Measurements from ENCODE around the gene DDHD1.

DDHD1 gene

DNA sequence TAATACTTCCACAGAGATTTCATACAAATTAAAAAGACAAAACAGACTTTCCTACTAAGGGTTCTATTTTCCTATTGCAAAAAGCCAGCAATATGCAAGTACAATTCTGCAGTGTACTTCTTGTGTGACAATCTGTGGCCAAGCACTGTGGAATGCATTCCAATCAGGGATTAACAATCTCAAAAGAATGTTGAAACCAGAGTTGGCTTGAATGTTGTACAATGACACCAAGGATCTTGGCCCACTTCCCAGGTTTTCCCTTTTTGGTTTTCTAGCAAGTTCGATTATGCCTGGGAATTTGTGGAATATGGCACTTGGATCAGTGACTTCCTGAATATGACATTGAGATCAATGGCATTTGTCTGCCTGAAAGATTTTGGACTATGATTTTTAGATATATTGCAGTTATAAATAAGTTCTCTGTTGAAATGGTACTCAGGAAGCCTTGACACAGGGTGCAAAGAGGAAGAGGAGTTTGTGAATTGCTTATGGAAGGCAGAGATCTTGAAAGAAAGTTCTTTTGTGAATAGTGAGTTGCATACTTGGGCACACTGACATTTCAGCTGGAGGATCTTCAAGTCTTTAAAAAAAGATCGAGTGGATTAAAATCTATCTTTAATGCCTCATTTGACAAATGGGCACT is 120.8 kb downstream of the DDHD1 start:
- DNase-seq, result no peak

DNA sequence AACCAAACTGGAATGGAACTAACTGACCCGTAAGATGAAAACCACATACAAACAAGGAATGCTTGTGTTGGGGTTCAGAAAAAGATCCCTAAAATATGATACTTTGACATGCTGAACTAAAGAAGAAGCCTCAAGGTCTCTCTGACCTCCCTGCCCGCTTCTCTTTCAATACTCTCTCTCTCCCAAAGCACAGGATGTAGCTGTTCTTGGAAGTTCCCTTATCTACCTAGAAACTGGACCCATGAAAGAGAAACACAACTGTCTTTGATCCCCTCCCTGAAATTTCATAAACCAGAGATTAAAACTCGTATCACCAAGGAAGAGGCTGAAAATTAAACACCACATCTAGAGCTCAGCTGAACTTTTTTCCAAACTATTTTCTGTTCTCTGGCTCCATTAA is 125.6 kb downstream of the DDHD1 start:
- no peak for DNase-seq

GRCh38 chr14:53027041-53027440 is 126.1 kb downstream of the DDHD1 start:
- DNase-seq, result no peak

- DNase-seq, result no peak
Measured at GRCh38 chr14:53023325-53023724, 129.8 kb downstream of the DDHD1 start.

- no peak for DNase-seq
Measured at GRCh38 chr14:53022593-53022992, 130.5 kb downstream of the DDHD1 start.

- no peak for DNase-seq
Measured at GRCh38 chr14:53020193-53020932, 132.8 kb downstream of the DDHD1 start.

- no peak for DNase-seq
Measured at GRCh38 chr14:53019406-53019805, 133.7 kb downstream of the DDHD1 start.

- DNase-seq, result no peak
Measured at GRCh38 chr14:53017837-53018236, 135.3 kb downstream of the DDHD1 start.

GRCh38 chr14:53016919-53017318 is 136.2 kb downstream of the DDHD1 start:
- DNase-seq, result no peak

GRCh38 chr14:53016491-53016890 is 136.6 kb downstream of the DDHD1 start:
- no peak for DNase-seq

GRCh38 chr14:53011053-53011462 is 142.1 kb downstream of the DDHD1 start:
- no peak for DNase-seq

- no peak for DNase-seq
Measured at GRCh38 chr14:53010193-53011040, 142.7 kb downstream of the DDHD1 start.

GRCh38 chr14:53006931-53007562 is 146.1 kb downstream of the DDHD1 start:
- no peak for DNase-seq

DNA sequence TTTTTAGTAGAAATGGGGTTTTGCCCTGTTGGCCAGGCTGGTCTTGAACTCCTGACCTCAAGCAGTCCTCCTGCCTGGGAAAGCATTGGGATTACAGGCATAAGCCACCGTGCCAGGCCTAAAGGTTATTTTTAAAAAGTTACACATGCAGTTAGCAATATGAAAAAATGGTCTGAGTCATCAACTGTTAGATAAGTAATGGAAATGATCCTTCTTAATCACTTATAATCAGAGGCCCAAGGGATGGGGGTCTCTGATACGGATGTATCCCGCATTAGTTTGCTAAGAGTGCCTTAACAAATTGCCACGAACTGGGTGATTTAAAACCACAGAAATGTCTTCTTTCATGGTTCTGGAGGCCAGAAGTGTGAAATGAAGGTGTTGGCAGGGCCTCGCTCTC is 148.1 kb downstream of the DDHD1 start:
- DNase-seq, result no peak

DNA sequence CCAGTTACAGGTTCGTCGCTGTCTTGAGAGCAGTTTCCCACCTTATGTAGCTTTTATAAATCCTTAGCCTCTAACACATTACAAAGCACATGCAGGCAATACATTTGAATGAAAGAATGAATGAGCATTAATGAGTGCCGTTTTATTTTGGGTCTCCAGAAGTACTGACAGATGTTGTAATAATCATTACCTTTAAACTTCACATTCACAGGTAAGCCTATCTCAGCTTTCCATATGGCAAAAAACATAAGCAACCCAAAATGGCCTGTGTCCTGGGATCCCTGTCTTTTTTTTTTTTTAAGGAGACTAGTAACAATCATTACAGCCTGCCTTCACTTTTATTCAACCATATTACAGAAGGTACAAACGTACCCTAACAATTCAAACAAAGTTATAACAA is 149.3 kb downstream of the DDHD1 start:
- DNase-seq, result no peak

GRCh38 chr14:53002576-53002975 is 150.5 kb downstream of the DDHD1 start:
- peak; percentile 38 for DNase-seq

- no peak for DNase-seq
Measured at GRCh38 chr14:53001787-53002378, 151.2 kb downstream of the DDHD1 start.

DNA sequence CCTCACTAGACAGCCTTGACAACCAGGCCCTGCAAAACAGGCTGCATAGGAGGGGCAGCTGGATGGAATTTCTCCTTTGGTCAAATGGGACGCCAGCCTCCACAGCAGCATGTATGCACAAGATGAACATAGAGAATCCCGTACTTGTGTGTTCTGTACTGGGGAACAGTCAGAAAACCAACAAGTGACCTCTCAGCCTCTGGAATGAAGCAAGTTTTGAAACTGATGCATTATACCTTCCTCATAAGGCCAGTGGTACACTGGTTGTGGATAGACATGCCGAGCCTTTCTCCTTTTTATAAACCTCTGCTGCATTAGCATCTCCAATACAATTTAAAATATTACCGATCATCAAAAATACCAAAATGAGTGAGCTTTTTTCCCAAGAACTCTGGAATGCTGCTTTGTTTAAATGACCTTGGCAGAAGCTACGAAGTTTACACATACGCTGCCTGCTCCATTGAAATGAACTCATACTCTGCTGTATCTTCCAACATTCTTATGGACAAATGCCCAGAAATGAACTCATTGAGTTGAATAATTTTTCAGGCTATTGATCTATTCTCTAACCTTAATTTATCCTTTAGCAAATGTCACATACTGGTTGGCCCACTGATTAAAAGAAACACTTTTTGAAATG is 154.6 kb downstream of the DDHD1 start:
- DNase-seq, result no peak

DNA sequence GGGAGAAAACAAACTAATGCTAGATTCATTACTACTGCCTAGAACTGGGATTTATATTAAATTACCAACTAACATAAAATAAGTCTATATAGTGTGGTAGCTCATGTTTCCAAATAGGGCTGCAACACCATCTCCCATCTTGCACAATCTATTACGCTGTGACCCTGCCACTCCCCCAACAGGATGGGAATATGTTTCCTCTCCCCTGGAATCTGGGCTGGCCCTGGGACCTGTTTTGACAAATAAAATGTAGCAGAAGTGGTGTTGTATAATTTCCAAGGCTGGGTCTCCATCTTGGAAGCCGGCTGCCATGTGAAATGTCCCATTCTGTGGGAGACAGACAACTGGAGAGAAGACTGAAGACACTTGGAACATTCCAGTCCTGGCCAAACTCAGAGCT is 156.6 kb downstream of the DDHD1 start:
- DNase-seq, result no peak

DNA sequence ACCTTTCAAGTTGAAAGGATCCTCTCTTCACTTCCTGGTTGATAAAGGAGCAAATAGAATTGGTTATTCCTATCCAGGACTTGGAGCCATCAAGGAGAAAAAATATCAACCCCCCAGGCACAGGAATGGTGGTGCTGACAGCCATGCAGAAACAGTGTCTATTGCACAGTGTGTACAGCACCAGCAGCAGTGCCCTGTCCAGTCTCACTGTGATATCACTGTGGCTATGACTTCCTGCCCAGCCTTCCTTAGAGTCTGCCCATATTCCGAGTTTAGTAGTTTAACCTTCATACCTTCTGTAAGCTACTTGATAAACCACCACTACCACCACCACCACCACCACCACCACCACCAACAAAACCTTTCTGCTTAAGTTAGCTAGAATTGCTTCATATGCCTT is 157.1 kb downstream of the DDHD1 start:
- DNase-seq, result no peak

DNA sequence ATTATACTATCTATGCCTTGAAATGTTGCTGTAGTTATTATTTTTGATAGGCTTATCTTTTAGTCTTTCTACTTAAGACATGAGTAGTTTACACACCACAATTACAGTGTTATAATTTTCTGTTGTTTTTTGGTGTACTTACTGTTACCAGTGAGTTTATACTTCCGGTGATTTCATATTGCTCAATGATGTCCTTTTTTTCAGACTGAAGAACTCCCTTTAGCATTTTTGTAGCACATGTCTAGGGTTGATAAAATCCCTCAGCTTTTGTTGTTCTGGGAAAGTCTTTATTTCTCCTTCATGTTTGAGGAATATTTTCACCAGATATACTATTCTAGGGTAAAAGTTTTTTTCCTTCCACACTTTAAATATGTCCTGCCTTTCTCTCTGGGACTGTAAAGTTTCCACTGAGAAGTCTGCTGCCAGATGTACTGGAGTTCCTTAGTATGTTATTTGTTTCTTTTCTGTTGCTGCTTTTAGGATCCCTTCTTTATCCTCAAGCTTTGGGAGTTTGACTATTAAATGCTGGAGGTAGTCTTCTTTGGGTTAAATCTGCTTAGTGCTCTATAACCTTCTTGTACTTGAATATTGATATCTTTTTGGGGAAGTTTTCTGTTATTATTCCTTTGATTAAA is 160.8 kb downstream of the DDHD1 start:
- DNase-seq, result no peak

- DNase-seq, result peak; percentile 12
Measured at GRCh38 chr14:52988139-52988538, 165.0 kb downstream of the DDHD1 start.
